IPS-18a (cell line): ENCODE measurements around the gene SOX6.
"Not testable (repeated sequence)": the region's sequence is repeated elsewhere in the genome, so short reads cannot be mapped to it uniquely, and the experiment has no call there.

Source experiments
- H3K27ac ChIP-seq: one replicate; pipeline ENCODE4 v1.5.1; 2013; ENCODE audit warnings: low read length
- H3K27me3 ChIP-seq: one replicate; pipeline ENCODE4 v1.6.1; 2013; ENCODE audit warnings: mild to moderate bottlenecking, low read length; ENCODE audit not compliant: control insufficient read depth, insufficient read depth
- H3K36me3 ChIP-seq: one replicate; pipeline ENCODE4 v1.6.1; 2013; ENCODE audit warnings: low read depth, low read length; ENCODE audit not compliant: control insufficient read depth
- H3K4me1 ChIP-seq: one replicate; pipeline ENCODE4 v1.6.1; 2013; ENCODE audit warnings: low read depth, low read length; ENCODE audit not compliant: control insufficient read depth
- H3K4me3 ChIP-seq: one replicate; pipeline ENCODE4 v1.5.1; 2013; ENCODE audit warnings: low read length
- H3K9ac ChIP-seq: one replicate; pipeline ENCODE4 v1.6.1; 2013; ENCODE audit warnings: mild to moderate bottlenecking, low read length, moderate library complexity
- H3K9me3 ChIP-seq: one replicate; pipeline ENCODE4 v1.6.1; 2013; ENCODE audit warnings: low read depth, low read length; ENCODE audit not compliant: control insufficient read depth

The SOX6 gene

DNA sequence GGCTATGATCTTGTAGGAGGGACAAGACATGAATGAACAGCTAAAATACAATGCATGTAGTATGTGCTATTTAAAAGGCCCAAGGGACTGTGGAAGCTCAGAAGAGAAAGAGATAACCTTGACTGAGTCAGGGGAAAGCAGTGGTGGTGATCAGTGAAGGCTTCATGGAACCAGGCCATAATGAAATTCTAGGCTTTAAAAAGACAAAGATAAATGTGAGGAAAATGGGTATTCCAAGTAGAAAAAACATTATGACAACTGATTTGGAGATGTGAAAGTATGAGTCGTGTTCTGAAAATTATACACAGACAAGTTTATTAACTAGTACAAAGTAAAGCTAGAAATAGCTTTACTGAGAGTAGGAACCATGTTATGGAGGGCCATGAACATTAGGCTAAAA, 189.8 kb downstream of the SOX6 start:
- peaks cover 22% of the 10 kb centered on the region for H3K4me1 ChIP-seq
- no peaks in the 10 kb centered on the region for H3K36me3 ChIP-seq
- H3K9me3 ChIP-seq, result no peaks in the 10 kb centered on the region
- H3K27ac ChIP-seq, result no peak overlapping the region
- H3K9ac ChIP-seq, result no peak overlapping the region
- H3K27me3 ChIP-seq, result no peaks in the 10 kb centered on the region
- H3K4me3 ChIP-seq, result no peak overlapping the region

DNA sequence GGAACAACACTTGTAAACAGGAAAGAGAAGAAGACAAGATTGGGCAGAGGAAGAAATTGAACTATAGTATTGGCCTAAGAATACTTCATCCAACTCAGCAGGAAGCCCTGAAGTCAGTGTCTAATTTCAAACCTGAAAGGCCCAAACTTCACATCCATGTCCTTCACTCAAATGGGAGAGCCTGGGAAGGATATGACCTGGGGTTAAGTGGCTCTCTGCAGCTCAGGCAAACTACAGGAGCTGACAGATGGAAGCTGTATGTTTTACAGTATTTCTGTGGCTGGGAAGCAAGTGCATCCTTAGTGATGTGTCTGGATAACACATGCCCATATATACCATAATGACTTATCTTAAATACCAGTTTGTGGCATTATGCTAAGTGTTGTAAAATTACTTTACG, 196.2 kb downstream of the SOX6 start:
- Histone ChIP-seq H3K27ac (no peak overlapping the region), H3K36me3 (no peaks in the 10 kb centered on the region), H3K27me3 (no peaks in the 10 kb centered on the region), H3K4me3 (no peak overlapping the region), H3K9me3 (no peaks in the 10 kb centered on the region), H3K9ac (no peak overlapping the region), H3K4me1 (peaks cover 4% of the 10 kb centered on the region)

DNA sequence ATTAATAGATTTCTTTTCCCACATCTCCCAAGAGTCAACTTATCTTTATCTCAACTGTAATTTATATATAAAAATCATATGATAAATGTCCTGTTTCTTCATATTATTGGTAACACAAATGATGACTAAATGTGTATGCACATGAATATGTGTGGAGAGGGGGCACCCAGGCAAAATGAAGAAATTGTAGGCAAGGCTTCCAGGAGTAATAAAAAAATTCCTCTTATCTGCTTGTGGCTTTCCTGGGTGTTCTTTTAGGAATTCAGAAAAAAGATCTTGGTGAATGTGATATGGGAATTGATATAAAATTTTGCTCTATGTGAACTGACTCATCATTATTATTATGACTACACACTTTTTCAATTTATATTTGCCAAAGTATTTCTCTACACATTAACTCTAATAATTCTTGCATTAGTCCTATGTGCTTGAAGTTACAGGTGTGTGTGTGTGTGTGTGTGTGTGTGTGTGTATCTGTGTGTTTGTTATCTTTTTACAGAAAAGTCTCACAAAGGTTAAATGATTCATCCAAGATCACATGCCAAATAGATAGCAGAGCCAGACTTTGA, 197.8 kb downstream of the SOX6 start:
- H3K36me3 ChIP-seq, result no peaks in the 10 kb centered on the region
- no peaks in the 10 kb centered on the region for H3K9me3 ChIP-seq
- H3K27ac ChIP-seq, result no peak overlapping the region
- H3K27me3 ChIP-seq, result no peaks in the 10 kb centered on the region
- no peak overlapping the region for H3K9ac ChIP-seq
- no peak overlapping the region for H3K4me3 ChIP-seq
- H3K4me1 ChIP-seq, result peaks cover 4% of the 10 kb centered on the region

DNA sequence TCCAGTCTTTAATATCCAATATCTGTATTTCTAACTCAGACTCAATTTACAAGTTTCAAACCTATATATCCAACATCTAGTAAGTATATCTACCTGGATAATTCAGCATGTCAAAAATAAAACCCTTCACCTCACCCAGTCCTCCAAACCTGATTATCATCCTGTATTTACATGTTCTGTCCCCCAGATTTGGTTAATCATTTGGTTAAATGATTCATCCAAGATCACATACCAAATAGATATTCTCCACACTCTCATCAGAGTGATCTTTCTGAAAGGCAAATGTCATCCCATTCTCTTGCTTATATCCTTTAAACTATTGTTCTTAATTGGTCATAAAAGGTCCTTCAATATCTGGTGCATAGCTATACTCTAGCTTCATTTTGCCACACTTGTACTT, 199.0 kb downstream of the SOX6 start:
- no peaks in the 10 kb centered on the region for H3K27me3 ChIP-seq
- H3K27ac ChIP-seq, result no peak overlapping the region
- H3K4me1 ChIP-seq, result peaks cover 4% of the 10 kb centered on the region
- no peak overlapping the region for H3K4me3 ChIP-seq
- H3K9ac ChIP-seq, result no peak overlapping the region
- H3K36me3 ChIP-seq, result no peaks in the 10 kb centered on the region
- H3K9me3 ChIP-seq, result no peaks in the 10 kb centered on the region

DNA sequence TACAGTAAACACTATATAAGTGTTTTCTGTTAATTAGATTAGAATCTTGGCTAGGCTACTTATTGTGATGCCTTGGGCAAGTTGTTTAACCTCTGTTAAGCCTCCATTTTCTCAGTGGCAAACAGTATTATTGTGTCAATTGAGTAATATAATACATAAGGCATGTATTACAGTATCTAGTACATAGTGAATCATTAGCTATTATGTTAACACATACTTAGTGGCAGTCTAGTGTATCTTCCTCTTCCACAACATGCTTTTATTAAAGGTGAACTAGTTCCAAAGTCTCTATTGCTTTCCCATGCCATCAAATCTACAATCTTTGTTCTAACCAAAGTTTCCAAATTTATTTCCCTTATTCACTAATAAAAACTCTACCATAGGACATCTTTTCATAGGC, 200.9 kb downstream of the SOX6 start:
- H3K27me3 ChIP-seq, result no peaks in the 10 kb centered on the region
- no peak overlapping the region for H3K27ac ChIP-seq
- H3K4me1 ChIP-seq, result peaks cover 4% of the 10 kb centered on the region
- no peak overlapping the region for H3K4me3 ChIP-seq
- H3K36me3 ChIP-seq, result no peaks in the 10 kb centered on the region
- H3K9ac ChIP-seq, result no peak overlapping the region
- H3K9me3 ChIP-seq, result no peaks in the 10 kb centered on the region

DNA sequence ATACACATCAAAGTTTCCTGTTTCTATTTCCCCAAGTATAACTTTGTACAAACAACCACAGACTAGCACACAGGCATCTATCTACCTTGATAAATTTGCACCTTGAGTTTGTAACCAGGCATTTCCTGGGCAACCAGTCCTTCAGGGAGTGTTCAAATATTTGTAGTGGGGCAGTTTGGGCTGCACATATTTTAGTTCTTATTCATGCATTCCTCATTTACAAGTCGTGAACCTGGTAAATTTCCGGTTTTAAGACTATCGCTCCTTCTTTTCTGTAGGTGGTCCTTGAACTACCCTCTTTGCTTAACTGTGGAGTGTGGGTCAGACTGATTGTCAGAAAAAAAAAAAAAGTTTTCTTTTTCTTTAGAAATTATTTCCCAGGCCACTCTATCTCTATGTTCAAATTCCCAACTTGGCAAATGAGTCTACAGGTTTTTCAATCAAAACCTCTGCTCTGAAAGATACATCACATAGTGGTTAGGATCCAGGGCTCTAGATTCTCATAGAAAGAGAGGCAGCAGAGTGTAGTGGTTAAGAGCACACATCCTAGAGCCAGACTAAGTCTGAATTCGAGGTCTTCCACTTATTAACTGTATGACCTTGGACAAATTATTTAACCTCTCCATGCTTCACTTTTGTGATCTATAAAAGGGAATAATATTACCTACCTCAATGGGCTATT, 201.5 kb downstream of the SOX6 start:
- Histone ChIP-seq H3K9ac (no peak overlapping the region), H3K27ac (no peak overlapping the region)

DNA sequence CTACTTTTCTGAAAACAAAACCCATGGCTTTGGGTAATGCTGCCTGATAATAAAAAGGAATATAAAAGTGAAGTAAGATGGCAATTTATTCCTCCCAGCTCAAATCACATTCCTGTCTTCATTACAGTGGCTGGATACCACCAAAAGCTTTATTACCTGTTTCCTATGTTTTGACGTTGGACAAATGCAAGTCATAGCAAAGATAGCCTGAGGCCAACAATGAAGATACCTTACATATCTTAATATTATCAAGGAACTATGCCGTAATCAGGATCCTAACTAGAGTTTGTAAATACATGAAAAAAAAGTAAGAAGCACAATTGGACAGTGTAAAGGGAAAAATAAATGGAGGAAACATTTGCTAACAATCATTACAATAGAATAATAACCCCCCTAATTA, 202.4 kb downstream of the SOX6 start:
- H3K27me3 ChIP-seq, result no peaks in the 10 kb centered on the region
- no peaks in the 10 kb centered on the region for H3K36me3 ChIP-seq
- H3K27ac ChIP-seq, result no peak overlapping the region
- no peaks in the 10 kb centered on the region for H3K9me3 ChIP-seq
- H3K4me1 ChIP-seq, result no peaks in the 10 kb centered on the region
- H3K4me3 ChIP-seq, result no peak overlapping the region
- no peak overlapping the region for H3K9ac ChIP-seq

More for the DNA sequence above, 201.5 kb downstream of the SOX6 start:
- H3K9me3 ChIP-seq, result no peaks in the 10 kb centered on the region
- no peaks in the 10 kb centered on the region for H3K4me1 ChIP-seq
- H3K4me3 ChIP-seq, result no peak overlapping the region
- no peaks in the 10 kb centered on the region for H3K36me3 ChIP-seq
- H3K27me3 ChIP-seq, result no peaks in the 10 kb centered on the region

DNA sequence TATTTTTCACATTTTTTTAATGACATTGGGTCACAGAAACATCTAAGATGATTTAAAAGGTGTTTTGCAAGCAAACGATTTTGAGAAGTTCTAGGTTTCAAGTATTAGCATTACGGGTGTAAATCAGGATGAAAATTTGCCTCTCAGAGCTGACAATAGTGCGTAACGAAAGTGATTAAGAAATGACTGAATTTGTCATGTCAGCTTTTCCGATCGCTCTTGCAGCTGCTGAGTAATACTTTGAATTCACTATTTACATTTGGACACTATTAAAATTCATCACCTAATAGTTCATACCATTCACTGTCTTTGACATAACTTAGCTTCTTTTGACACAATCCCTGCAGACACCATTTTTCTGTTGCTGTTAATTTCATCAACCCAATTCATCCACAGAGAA, 205.2 kb downstream of the SOX6 start:
- Histone ChIP-seq H3K9me3 (no peaks in the 10 kb centered on the region), H3K27ac (no peak overlapping the region), H3K36me3 (no peaks in the 10 kb centered on the region), H3K9ac (no peak overlapping the region), H3K27me3 (no peaks in the 10 kb centered on the region), H3K4me1 (no peaks in the 10 kb centered on the region), H3K4me3 (no peak overlapping the region)

DNA sequence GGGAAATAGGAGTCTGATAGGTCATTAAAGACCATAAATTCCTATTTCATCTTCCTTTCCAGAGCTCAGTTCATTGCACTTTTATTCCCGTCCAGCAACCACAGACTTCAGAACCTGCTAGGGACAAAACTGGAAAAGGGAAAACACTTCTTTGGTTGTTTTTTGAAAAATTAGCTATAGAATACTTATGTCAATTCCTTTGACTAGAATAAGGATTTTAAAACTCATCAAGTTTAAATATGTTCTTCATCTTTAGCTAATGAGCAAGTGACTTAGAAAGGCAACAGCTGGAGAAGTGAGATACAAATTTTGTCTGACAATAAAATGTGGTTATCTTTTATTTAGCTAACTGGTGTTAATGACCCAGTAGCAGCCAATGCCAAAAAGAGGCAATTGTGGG, 206.9 kb downstream of the SOX6 start:
- no peaks in the 10 kb centered on the region for H3K36me3 ChIP-seq
- H3K27ac ChIP-seq, result no peak overlapping the region
- no peaks in the 10 kb centered on the region for H3K4me1 ChIP-seq
- H3K4me3 ChIP-seq, result no peak overlapping the region
- H3K9me3 ChIP-seq, result no peaks in the 10 kb centered on the region
- H3K27me3 ChIP-seq, result no peaks in the 10 kb centered on the region
- H3K9ac ChIP-seq, result no peak overlapping the region

DNA sequence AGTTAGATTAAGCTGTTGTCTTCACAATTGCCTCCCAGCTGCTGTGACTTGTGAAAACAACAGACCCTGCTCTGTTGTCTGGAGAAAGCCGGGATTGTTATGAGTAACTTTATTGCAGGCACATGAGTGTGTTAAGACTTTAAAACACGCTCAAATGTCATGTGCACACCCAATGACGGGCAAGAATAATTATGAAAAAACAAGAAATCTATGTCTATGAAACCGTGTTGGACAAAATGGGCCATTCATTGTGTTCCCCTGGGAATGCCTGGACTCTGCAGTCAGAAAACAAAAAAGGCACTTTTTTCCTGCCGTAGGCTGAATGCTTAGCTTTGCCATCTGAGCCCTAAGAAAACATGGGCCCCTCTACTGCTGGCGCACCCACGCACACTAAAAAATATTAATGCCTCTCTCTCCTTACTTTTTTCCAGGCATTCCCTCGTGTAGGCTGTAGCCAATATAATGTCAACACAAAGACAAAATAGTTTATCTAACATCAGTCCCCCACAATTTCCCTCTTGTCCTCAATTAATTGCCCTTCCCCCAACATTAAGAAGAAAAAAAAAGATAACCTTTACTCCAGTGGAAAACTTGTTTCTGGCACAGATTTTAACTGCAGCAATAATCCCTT, 207.9 kb downstream of the SOX6 start:
- Histone ChIP-seq H3K27ac (no peak overlapping the region), H3K9ac (no peak overlapping the region), H3K36me3 (no peaks in the 10 kb centered on the region), H3K9me3 (no peaks in the 10 kb centered on the region), H3K4me3 (no peak overlapping the region), H3K27me3 (no peaks in the 10 kb centered on the region), H3K4me1 (no peaks in the 10 kb centered on the region)

DNA sequence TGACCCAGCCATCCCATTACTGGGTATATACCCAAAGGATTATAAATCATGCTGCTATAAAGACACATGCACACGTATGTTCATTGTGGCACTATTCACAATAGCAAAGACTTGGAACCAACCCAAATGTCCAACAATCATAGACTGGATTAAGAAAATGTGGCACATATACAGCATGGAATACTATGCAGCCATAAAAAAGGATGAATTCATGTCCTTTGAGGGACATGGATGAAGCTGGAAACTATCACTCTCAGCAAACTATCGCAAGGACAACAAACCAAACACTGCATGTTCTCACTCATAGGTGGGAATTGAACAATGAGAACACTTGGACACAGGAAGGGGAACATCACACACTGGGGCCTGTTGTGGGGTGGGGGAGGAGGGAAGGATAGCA, 209.4 kb downstream of the SOX6 start:
- not testable (repeated sequence) for H3K4me3 ChIP-seq, H3K9ac ChIP-seq, H3K36me3 ChIP-seq, H3K27ac ChIP-seq, H3K4me1 ChIP-seq, H3K9me3 ChIP-seq, H3K27me3 ChIP-seq

DNA sequence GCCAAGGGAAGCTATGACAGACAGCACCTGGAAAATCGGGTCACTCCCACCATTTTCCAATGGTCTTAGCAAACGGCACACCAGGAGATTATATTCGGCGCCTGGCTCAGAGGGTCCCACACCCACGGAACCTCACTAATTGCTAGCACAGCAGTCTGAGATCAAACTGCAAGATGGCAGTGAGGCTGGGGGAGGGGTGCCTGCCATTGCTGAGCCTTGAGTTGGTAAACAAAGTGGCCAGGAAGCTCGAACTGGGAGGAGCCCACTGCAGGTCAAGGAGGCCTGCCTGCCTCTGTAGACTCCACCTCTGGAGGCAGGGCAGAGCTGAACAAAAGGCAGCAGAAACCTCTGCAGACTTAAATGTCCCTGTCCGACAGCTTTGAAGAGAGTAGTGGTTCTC, 214.7 kb downstream of the SOX6 start:
- not testable (repeated sequence) for H3K9me3 ChIP-seq, H3K36me3 ChIP-seq, H3K27me3 ChIP-seq, H3K4me1 ChIP-seq, H3K27ac ChIP-seq, H3K9ac ChIP-seq, H3K4me3 ChIP-seq
